Thyroid gland (tissue), 4 donors: ENCODE results near the gene PDHX. TPM values are rescaled to one million over a fixed set of nuclear protein-coding genes. Genes with fewer than 3 reads are reported as not detected.

Experiments used
- DNase-seq, 2 donors: peaks; one replicate each; pipeline ENCODE4 v3.0.0-alpha.2; 2019
- H3K27ac ChIP-seq, 3 donors: fragments of 200-600 bp; sonication (generic); 1 replicate in 2 of 3; 2 replicates in 1 of 3; pipeline ENCODE4 v1.5.1; 2016 to 2019; ENCODE audit warnings: mild to moderate bottlenecking in 1 of 3, moderate library complexity in 1 of 3
- H3K27me3 ChIP-seq: fragments of 200-600 bp; sonication (generic); one replicate; pipeline ENCODE4 v1.5.1; 2019
- H3K36me3 ChIP-seq, 2 donors: fragments of 200-600 bp; sonication (generic); one replicate each; pipeline ENCODE4 v1.5.1; 2016 to 2019
- H3K4me1 ChIP-seq, 2 donors: fragments of 200-600 bp; sonication (generic); one replicate each; pipeline ENCODE4 v1.5.1; 2017 to 2019
- H3K4me3 ChIP-seq, 3 donors: fragments of 200-600 bp; sonication (generic); replicated peaks in 1 of 3; 1 replicate in 2 of 3; 2 replicates in 1 of 3; pipeline ENCODE4 v1.5.1; 2016; ENCODE audit warnings: mild to moderate bottlenecking in 1 of 3
- H3K9me3 ChIP-seq: fragments of 200-600 bp; sonication (generic); one replicate; pipeline ENCODE4 v1.5.1; 2017
- CTCF ChIP-seq, 6 experiments: fragments of 200-600 bp in 3 of 6; fragments of 450-650 bp in 3 of 6; sonication (generic) in 3 of 6; IDR thresholded peaks; one replicate each; pipeline ENCODE4 v1.5.1; 2016 to 2019; ENCODE audit warnings: antibody characterized with exemption in 6 of 6, mild to moderate bottlenecking in 2 of 6, inconsistent platforms in 1 of 6, moderate library complexity in 1 of 6
- POLR2A ChIP-seq, 2 donors: fragments of 450-650 bp; IDR thresholded peaks; one replicate each; pipeline ENCODE4 v1.6.1; 2017; ENCODE audit warnings: antibody characterized with exemption in 2 of 2, mild to moderate bottlenecking in 2 of 2, moderate library complexity in 1 of 2
- WGBS, 2 donors: methylation state at CpG; one replicate each; pipeline ENCODE4 v1.1.5; 2017; 5-methylcytosine and 5-hydroxymethylcytosine counted together
- intact Hi-C: fragments of 100-400 bp; cut with DNase I; formaldehyde crosslinking; loops from one replicate; pipeline ENCODE4 v1.15.1; 2023
- total RNA-seq, 4 donors: library from RNA; depleted of rRNA; stranded (reverse); fragments of >200 nt; gene quantifications; one replicate each; pipeline ENCODE4 v1.2.3, GENCODE V29; 2016

Gene PDHX
- total RNA-seq, 4 donors from 2014 or later = 30.8 to 35.2 (median 31.2) TPM

DNA sequence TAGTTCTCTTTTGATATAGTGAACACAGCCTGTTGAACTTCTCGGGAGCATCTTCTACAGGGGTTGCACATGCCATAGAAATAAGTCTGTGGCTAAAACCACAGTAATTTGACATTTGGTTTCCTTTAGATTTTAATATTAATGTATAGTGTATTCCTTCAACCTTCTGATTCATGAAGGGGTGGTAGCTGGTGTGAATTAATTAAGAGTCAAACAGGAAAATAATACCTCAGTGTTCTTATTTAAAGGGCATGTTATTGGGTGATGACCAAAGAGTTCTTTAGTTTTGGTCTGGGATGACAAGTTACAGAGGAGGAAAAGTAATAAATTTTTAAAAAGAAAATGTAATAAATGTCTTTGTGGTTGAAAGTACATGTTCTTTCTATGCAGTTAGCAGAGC is 86.8 kb downstream of the PDHX start:
- intact Hi-C loops = no loop called here
- Histone ChIP-seq H3K4me1 (no peaks in the 10 kb centered on the region), H3K27me3 (no peaks in the 10 kb centered on the region), H3K9me3 (no peaks in the 10 kb centered on the region), H3K4me3 (no peak overlapping the region), H3K27ac (no peak overlapping the region), H3K36me3 (no peaks in the 10 kb centered on the region)
- no peak for DNase-seq
- whole genome bisulfite sequencing, 2 donors = 0 to 89% methylated on average over 1 of the region's 1 CpG
- TF ChIP-seq POLR2A (IDR thresholded peaks at IDR 0.05) (no peak), CTCF (IDR thresholded peaks at IDR 0.05) (no peak)

- Histone ChIP-seq H3K4me1 (no peaks in the 10 kb centered on the region), H3K4me3 (no peak overlapping the region), H3K9me3 (no peaks in the 10 kb centered on the region), H3K36me3 (no peaks in the 10 kb centered on the region), H3K27ac (no peak overlapping the region), H3K27me3 (no peaks in the 10 kb centered on the region)
- TF ChIP-seq CTCF (IDR thresholded peaks at IDR 0.05) = no peak
- TF ChIP-seq POLR2A (IDR thresholded peaks at IDR 0.05) = no peak
- 87 to 91% methylated on average over 3 of the region's 3 CpGs for WGBS, 2 donors
- intact Hi-C loops = no loop called here
- no peak for DNase-seq
These were observed 87.2 kb downstream of the PDHX start for GRCh38 chr11:35003658-35004057.

GRCh38 chr11:35005141-35005780 is 88.8 kb downstream of the PDHX start:
- Histone ChIP-seq H3K4me1 (no peaks in the 10 kb centered on the region), H3K27me3 (no peaks in the 10 kb centered on the region), H3K27ac (no peak overlapping the region), H3K9me3 (no peaks in the 10 kb centered on the region), H3K36me3 (no peaks in the 10 kb centered on the region), H3K4me3 (no peak overlapping the region)
- intact Hi-C loops = no loop called here
- WGBS, 2 donors = 92 to 93% methylated on average over 4 of the region's 4 CpGs
- no peak for TF ChIP-seq CTCF (IDR thresholded peaks at IDR 0.05)
- no peak for TF ChIP-seq POLR2A (IDR thresholded peaks at IDR 0.05)
- no peak for DNase-seq

- 86 to 94% methylated on average over 8 of the region's 8 CpGs for WGBS, 2 donors
- Histone ChIP-seq H3K4me3 (no peak overlapping the region), H3K36me3 (no peaks in the 10 kb centered on the region), H3K27me3 (no peaks in the 10 kb centered on the region), H3K27ac (no peak overlapping the region), H3K9me3 (no peaks in the 10 kb centered on the region), H3K4me1 (no peaks in the 10 kb centered on the region)
- intact Hi-C loops = no loop called here
- no peak for TF ChIP-seq CTCF (IDR thresholded peaks at IDR 0.05)
- TF ChIP-seq POLR2A (IDR thresholded peaks at IDR 0.05) = no peak
- no peak for DNase-seq
These were observed 90.1 kb downstream of the PDHX start for GRCh38 chr11:35006389-35007128.

DNA sequence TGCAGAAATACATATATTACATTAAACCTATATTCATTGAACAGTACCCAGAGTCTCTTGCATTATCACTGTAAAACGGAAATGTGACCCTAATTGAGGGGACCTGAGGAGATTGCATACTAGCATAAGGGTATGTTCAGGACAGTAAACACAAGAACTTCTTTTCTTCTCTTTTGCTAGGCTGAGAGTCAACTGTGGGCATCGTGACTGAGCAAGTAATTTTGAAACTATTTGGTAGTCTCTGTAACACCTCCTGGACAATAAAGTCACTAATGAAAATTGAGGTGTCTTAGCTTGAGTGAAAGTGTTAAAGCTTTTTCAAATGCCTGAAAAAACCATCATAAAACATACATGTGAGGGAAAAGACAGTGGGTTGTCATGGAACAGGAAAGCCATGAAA is 90.9 kb downstream of the PDHX start:
- no peak overlapping the region for H3K4me3 ChIP-seq
- intact Hi-C loops = no loop called here
- H3K36me3 ChIP-seq = no peaks in the 10 kb centered on the region
- no peak overlapping the region for H3K27ac ChIP-seq
- TF ChIP-seq CTCF (IDR thresholded peaks at IDR 0.05) = no peak
- no peak for TF ChIP-seq POLR2A (IDR thresholded peaks at IDR 0.05)
- 81 to 85% methylated on average over 2 of the region's 2 CpGs for WGBS, 2 donors
- no peaks in the 10 kb centered on the region for H3K4me1 ChIP-seq
- H3K27me3 ChIP-seq = no peaks in the 10 kb centered on the region
- no peaks in the 10 kb centered on the region for H3K9me3 ChIP-seq
- no peak for DNase-seq
